Activated CD8-positive, alpha-beta memory T cell treated with anti-CD3 and anti-CD28 coated beads, Interleukin-2, amount 50 U/mL, for 24 hours (primary cell): Measurements from ENCODE around the gene ANO2.
"Not testable (repeated sequence)": the region's sequence is repeated elsewhere in the genome, so short reads cannot be mapped to it uniquely, and the experiment has no call there.

ENCODE experiments used
- DNase-seq: peaks from one replicate; pipeline ENCODE4 v3.0.0-alpha.2; 2020; ENCODE audit errors: extremely low read depth

Gene ANO2

GRCh38 chr12:5549011-5549410, 396.0 kb downstream of the ANO2 start:
- no peak for DNase-seq

GRCh38 chr12:5548152-5548943, 396.7 kb downstream of the ANO2 start:
- no peak for DNase-seq

- no peak for DNase-seq
Measured at GRCh38 chr12:5546616-5547015, 398.4 kb downstream of the ANO2 start.

- DNase-seq: no peak
Measured at GRCh38 chr12:5537771-5538170, 407.3 kb downstream of the ANO2 start.

GRCh38 chr12:5537026-5537615, 407.9 kb downstream of the ANO2 start:
- not testable (repeated sequence) for DNase-seq

GRCh38 chr12:5535541-5535940, 409.5 kb downstream of the ANO2 start:
- DNase-seq: no peak

- DNase-seq: no peak
Measured at GRCh38 chr12:5534426-5535199, 410.4 kb downstream of the ANO2 start.

GRCh38 chr12:5533368-5533767, 411.7 kb downstream of the ANO2 start:
- no peak for DNase-seq

GRCh38 chr12:5525783-5526367, 419.2 kb downstream of the ANO2 start:
- no peak for DNase-seq

- DNase-seq: no peak
Measured at GRCh38 chr12:5524769-5525436, 420.2 kb downstream of the ANO2 start.

- no peak for DNase-seq
Measured at GRCh38 chr12:5524116-5524768, 420.8 kb downstream of the ANO2 start.

- DNase-seq: no peak
Measured at GRCh38 chr12:5523396-5524115, 421.5 kb downstream of the ANO2 start.

- no peak for DNase-seq
Measured at GRCh38 chr12:5522432-5523335, 422.4 kb downstream of the ANO2 start.

- no peak for DNase-seq
Measured at GRCh38 chr12:5521456-5522325, 423.4 kb downstream of the ANO2 start.

- no peak for DNase-seq
Measured at GRCh38 chr12:5520831-5521230, 424.2 kb downstream of the ANO2 start.

- DNase-seq: no peak
Measured at GRCh38 chr12:5520037-5520436, 425.0 kb downstream of the ANO2 start.

GRCh38 chr12:5518584-5519365, 426.3 kb downstream of the ANO2 start:
- no peak for DNase-seq
